Effector CD4-positive, alpha-beta T cell (primary cell): ENCODE data around the gene TSSK1B.
"Not testable (repeated sequence)": the region's sequence is repeated elsewhere in the genome, so short reads cannot be mapped to it uniquely, and the experiment has no call there.

Source experiments
- DNase-seq: peaks from one replicate; pipeline ENCODE4 v3.0.0-alpha.2; 2020

Gene TSSK1B

GRCh38 chr5:113397986-113398385 is 36.8 kb downstream of the TSSK1B start:
- DNase-seq, result not testable (repeated sequence)

- DNase-seq, result no peak
These were observed 37.7 kb downstream of the TSSK1B start for GRCh38 chr5:113397046-113397445.

GRCh38 chr5:113394658-113395057 is 40.1 kb downstream of the TSSK1B start:
- no peak for DNase-seq

- DNase-seq, result no peak
These were observed 44.6 kb downstream of the TSSK1B start for GRCh38 chr5:113390224-113390623.

- DNase-seq, result no peak
These were observed 45.7 kb downstream of the TSSK1B start for GRCh38 chr5:113389116-113389515.

GRCh38 chr5:113387844-113388243 is 46.9 kb downstream of the TSSK1B start:
- DNase-seq, result no peak

GRCh38 chr5:113384782-113385285 is 50.0 kb downstream of the TSSK1B start:
- DNase-seq, result no peak

- DNase-seq, result no peak
These were observed 52.1 kb downstream of the TSSK1B start for GRCh38 chr5:113382731-113383130.
